Measurements from ENCODE around the gene E2F1. TPM values are rescaled to one million over a fixed set of nuclear protein-coding genes. Genes with fewer than 3 reads are reported as not detected.
A peak's percentile ranks its signal among the peaks of the same experiment; 100 is the strongest.
"Not testable (repeated sequence)": the region's sequence is repeated elsewhere in the genome, so short reads cannot be mapped to it uniquely, and the experiment has no call there.

The E2F1 gene
- polyA plus RNA-seq, 1 experiment = 2.6 TPM

- ChIA-PET POLR2A (interaction anchor here (0.6 to 1.2 kb wide), 2 partner anchors 15 to 76 kb away, joined by 3 read pairs; no protein-coding TSS in a partner anchor), CTCF (no interaction called here)
- DNase-seq (ENCODE audit: low read depth, low spot score) = no peak
- TF ChIP-seq CTCF (IDR thresholded peaks at IDR 0.05; ENCODE audit: low read depth, low read length) = no peak
- no peak overlapping the region for H3K27ac ChIP-seq (ENCODE audit: low read depth, low read length)
- no peaks in the 10 kb centered on the region for H3K27me3 ChIP-seq (ENCODE audit: control insufficient read depth, insufficient read depth, low read length)
- H3K4me3 ChIP-seq (ENCODE audit: low read depth, low read length) = no peak overlapping the region
- no peaks in the 10 kb centered on the region for H3K9me3 ChIP-seq (ENCODE audit: control insufficient read depth, insufficient read depth, low read length)
Observed at GRCh38 chr20:33649201-33649681, 36.9 kb downstream of the E2F1 start.

- no peak for DNase-seq (ENCODE audit: low read depth, low spot score)
- no peak for TF ChIP-seq CTCF (IDR thresholded peaks at IDR 0.05; ENCODE audit: low read depth, low read length)
- Histone ChIP-seq H3K27ac (ENCODE audit: low read depth, low read length) (no peak overlapping the region), H3K4me3 (ENCODE audit: low read depth, low read length) (no peak overlapping the region), H3K9me3 (ENCODE audit: control insufficient read depth, insufficient read depth, low read length) (no peaks in the 10 kb centered on the region), H3K27me3 (ENCODE audit: control insufficient read depth, insufficient read depth, low read length) (no peaks in the 10 kb centered on the region)
- POLR2A ChIA-PET = interaction anchor here (0.6 to 1.2 kb wide), 2 partner anchors 16 to 75 kb away, joined by 3 read pairs; no protein-coding TSS in a partner anchor
- CTCF ChIA-PET = interaction anchor here (0.6 kb wide), 1 partner anchor 194 kb away, joined by 3 read pairs; no protein-coding TSS in a partner anchor
Observed at GRCh38 chr20:33648396-33649004, 37.7 kb downstream of the E2F1 start.

GRCh38 chr20:33647603-33648395 is 38.4 kb downstream of the E2F1 start:
- CTCF ChIA-PET = interaction anchor here (0.6 kb wide), 3 partner anchors 123 to 193 kb away, joined by 3 to 5 read pairs (median 3); no protein-coding TSS in a partner anchor
- Histone ChIP-seq H3K4me3 (ENCODE audit: low read depth, low read length) (no peak overlapping the region), H3K27me3 (ENCODE audit: control insufficient read depth, insufficient read depth, low read length) (no peaks in the 10 kb centered on the region), H3K27ac (ENCODE audit: low read depth, low read length) (peak overlapping the region; percentile 2), H3K9me3 (ENCODE audit: control insufficient read depth, insufficient read depth, low read length) (no peaks in the 10 kb centered on the region)
- POLR2A ChIA-PET = interaction anchor here (0.6 to 1.2 kb wide), 2 partner anchors 16 to 108 kb away, joined by 3 to 8 read pairs; no protein-coding TSS in a partner anchor
- no peak for TF ChIP-seq CTCF (IDR thresholded peaks at IDR 0.05; ENCODE audit: low read depth, low read length)
- DNase-seq (ENCODE audit: low read depth, low spot score) = no peak

DNA sequence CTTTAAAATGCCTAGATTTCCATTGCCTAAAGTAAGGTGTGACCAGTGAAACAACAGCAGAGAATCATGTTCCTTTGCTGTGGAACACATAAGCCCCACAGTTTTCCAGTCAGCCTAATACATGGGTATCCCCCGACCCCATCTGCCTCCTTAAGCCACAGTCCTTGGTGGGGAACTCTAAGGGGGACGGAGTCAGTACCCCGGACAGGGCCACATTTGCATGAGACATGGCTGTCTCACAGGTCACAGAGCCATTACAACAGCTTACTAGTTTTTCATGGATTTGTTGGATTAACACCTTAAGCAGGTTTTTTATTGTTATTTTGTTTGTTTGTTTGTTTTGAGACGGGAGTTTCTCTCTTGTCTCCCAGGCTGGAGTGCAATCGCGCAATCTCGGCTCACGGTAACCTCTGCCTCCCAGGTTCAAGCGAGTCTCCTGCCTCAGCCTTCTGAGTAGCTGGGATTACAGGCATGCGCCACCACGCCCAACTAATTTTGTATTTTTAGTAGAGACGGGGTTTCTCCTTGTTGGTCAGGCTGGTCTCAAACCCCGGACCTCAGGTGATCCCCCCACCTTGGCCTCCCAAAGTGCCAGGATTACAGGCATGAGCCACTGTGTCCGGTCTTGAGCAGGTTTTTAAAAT is 39.1 kb downstream of the E2F1 start:
- not testable (repeated sequence) for H3K27me3 ChIP-seq (ENCODE audit: control insufficient read depth, insufficient read depth, low read length); H3K4me3 ChIP-seq (ENCODE audit: low read depth, low read length); H3K27ac ChIP-seq (ENCODE audit: low read depth, low read length); DNase-seq (ENCODE audit: low read depth, low spot score); H3K9me3 ChIP-seq (ENCODE audit: control insufficient read depth, insufficient read depth, low read length)
- ChIA-PET CTCF (interaction anchor here (0.6 kb wide), 1 partner anchor 122 kb away, joined by 3 read pairs; no protein-coding TSS in a partner anchor), POLR2A (interaction anchor here (0.6 kb wide), 1 partner anchor 107 kb away, joined by 8 read pairs; no protein-coding TSS in a partner anchor)

DNA sequence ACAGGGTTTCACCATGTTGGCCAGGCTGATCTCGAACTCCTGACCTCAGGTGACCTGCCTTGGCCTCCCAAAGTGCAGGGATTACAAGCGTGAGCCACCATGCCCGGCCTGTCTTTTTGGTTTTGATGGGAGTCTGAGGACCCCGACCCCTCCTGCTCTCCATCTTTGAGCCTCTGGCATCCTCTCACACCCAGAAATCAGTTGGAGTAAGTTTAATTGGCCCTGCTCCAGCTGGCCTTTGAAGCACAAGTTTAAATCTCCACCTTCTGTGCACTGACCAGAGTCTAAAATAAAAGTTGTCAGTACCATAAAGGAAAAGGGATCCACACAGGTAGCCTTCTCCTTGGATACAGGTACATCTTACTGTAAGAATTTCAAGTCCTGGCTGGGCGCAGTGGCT is 40.0 kb downstream of the E2F1 start:
- ChIA-PET CTCF (no interaction called here), POLR2A (no interaction called here)
- Histone ChIP-seq H3K9me3 (ENCODE audit: control insufficient read depth, insufficient read depth, low read length) (no peaks in the 10 kb centered on the region), H3K27ac (ENCODE audit: low read depth, low read length) (no peak overlapping the region), H3K27me3 (ENCODE audit: control insufficient read depth, insufficient read depth, low read length) (no peaks in the 10 kb centered on the region), H3K4me3 (ENCODE audit: low read depth, low read length) (no peak overlapping the region)
- DNase-seq (ENCODE audit: low read depth, low spot score) = no peak
- TF ChIP-seq CTCF (IDR thresholded peaks at IDR 0.05; ENCODE audit: low read depth, low read length) = no peak

Data from AG04450 (cell line).